Hindlimb muscle (tissue), 1 donor: ENCODE data around the gene KRT14. TPM values are rescaled to one million over a fixed set of nuclear protein-coding genes. Genes with fewer than 3 reads are reported as not detected.
A peak's percentile ranks its signal among the peaks of the same experiment; 100 is the strongest.
"Not testable (repeated sequence)": the region's sequence is repeated elsewhere in the genome, so short reads cannot be mapped to it uniquely, and the experiment has no call there.

Experiments
- DNase-seq: peaks from one replicate; pipeline ENCODE4 v3.0.0-alpha.2; 2013
- polyA plus RNA-seq: library from polyadenylated mRNA; unstranded; fragments of 120-200 nt; gene quantifications from one replicate; pipeline ENCODE4 v1.2.1, GENCODE V29; 2013; ENCODE audit not compliant: insufficient read length

KRT14 gene
- polyA plus RNA-seq = 2.5 TPM

- no peak for DNase-seq
Observed at GRCh38 chr17:41586863-41587495, at the start of gene KRT14. TSS of gene KRT14 (minus strand) at chr17:41586895. CDS start at chr17:41586834, 61 bp downstream.

- peak; percentile 61 for DNase-seq
Observed at GRCh38 chr17:41635121-41636097, 48.7 kb upstream of the KRT14 start.

- DNase-seq = no peak
Observed at GRCh38 chr17:41634639-41635038, 47.9 kb upstream of the KRT14 start.

- no peak for DNase-seq
Observed at GRCh38 chr17:41633556-41634199, 47.0 kb upstream of the KRT14 start.

GRCh38 chr17:41632482-41633105, 45.9 kb upstream of the KRT14 start:
- no peak for DNase-seq

- DNase-seq = no peak
Observed at GRCh38 chr17:41631898-41632285, 45.2 kb upstream of the KRT14 start.

- no peak for DNase-seq
Observed at GRCh38 chr17:41631025-41631897, 44.6 kb upstream of the KRT14 start.

- no peak for DNase-seq
Observed at GRCh38 chr17:41629826-41630670, 43.4 kb upstream of the KRT14 start.

GRCh38 chr17:41629316-41629715, 42.6 kb upstream of the KRT14 start:
- no peak for DNase-seq

- DNase-seq = not testable (repeated sequence)
Observed at GRCh38 chr17:41628621-41629255, 42.0 kb upstream of the KRT14 start.

GRCh38 chr17:41628073-41628370, 41.3 kb upstream of the KRT14 start:
- not testable (repeated sequence) for DNase-seq

- DNase-seq = no peak
Observed at GRCh38 chr17:41627316-41628072, 40.8 kb upstream of the KRT14 start.

- DNase-seq = not testable (repeated sequence)
Observed at GRCh38 chr17:41626914-41627295, 40.2 kb upstream of the KRT14 start.

- not testable (repeated sequence) for DNase-seq
Observed at GRCh38 chr17:41626028-41626913, 39.6 kb upstream of the KRT14 start.

- DNase-seq = no peak
Observed at GRCh38 chr17:41625602-41626001, 38.9 kb upstream of the KRT14 start.

GRCh38 chr17:41624208-41625101, 37.8 kb upstream of the KRT14 start, which contains the start of gene KRT17:
TSS of gene KRT17 (minus strand) at chr17:41624575. CDS start at chr17:41624509, 66 bp downstream.
- no peak for DNase-seq

GRCh38 chr17:41623184-41623861, 36.6 kb upstream of the KRT14 start:
- not testable (repeated sequence) for DNase-seq
